CD4-positive, alpha-beta T cell (primary cell): ENCODE data around the gene FAM131A. TPM values are rescaled to one million over a fixed set of nuclear protein-coding genes. Genes with fewer than 3 reads are reported as not detected.

Experiments
- ATAC-seq: fragments of 200-7000 bp; cut with Tn5 transposase; one replicate; pipeline ENCODE4 v1.10.0; 2022; ENCODE audit warnings: mild to moderate bottlenecking; ENCODE audit not compliant: poor library complexity
- CTCF ChIA-PET: fragments of 350-600 bp; sonication (Branson Sonifier 250); formaldehyde crosslinking; loops from one replicate; lab custom pipeline; 2021; ENCODE audit warnings: antibody characterized with exemption, inconsistent platforms; lab: Charles Lee
- POLR2A ChIA-PET: fragments of 350-600 bp; sonication (Branson Sonifier 250); formaldehyde crosslinking; loops from one replicate; lab custom pipeline; 2021; ENCODE audit warnings: antibody characterized with exemption, inconsistent platforms; lab: Charles Lee
- DNase-seq, 14 experiments: peaks; one replicate each; pipeline ENCODE4 v3.0.0-alpha.2; 2013 to 2020; ENCODE audit warnings: mixed read lengths in 2 of 14
- H3K27ac ChIP-seq, 2 donors: one replicate each; pipeline versions ENCODE4 v1.5.1 to v1.7.0; 2013; ENCODE audit warnings: low read length in 2 of 2, low read depth in 1 of 2, mild to moderate bottlenecking in 1 of 2
- H3K27me3 ChIP-seq, 2 experiments: 1 replicate in 1 of 2; 2 replicates in 1 of 2; pipeline versions ENCODE4 v1.6.1 to v1.7.0; 2013; ENCODE audit warnings: low read length in 2 of 2, control low read depth in 1 of 2, mild to moderate bottlenecking in 1 of 2, moderate library complexity in 1 of 2; ENCODE audit not compliant: insufficient read depth in 2 of 2, control insufficient read depth in 1 of 2
- H3K36me3 ChIP-seq: one replicate; pipeline ENCODE4 v1.6.1; 2013; ENCODE audit warnings: low read length, control low read depth; ENCODE audit not compliant: insufficient read depth
- H3K4me1 ChIP-seq: one replicate; pipeline ENCODE4 v1.6.1; 2013; ENCODE audit warnings: low read length, control low read depth; ENCODE audit not compliant: insufficient read depth
- H3K4me3 ChIP-seq: one replicate; pipeline ENCODE4 v1.5.1; 2013; ENCODE audit warnings: mild to moderate bottlenecking, low read length, moderate library complexity
- H3K9me3 ChIP-seq, 2 experiments: 1 replicate in 1 of 2; 2 replicates in 1 of 2; pipeline versions ENCODE4 v1.6.1 to v1.7.0; 2013; ENCODE audit warnings: low read length in 2 of 2, mild to moderate bottlenecking in 2 of 2, control low read depth in 1 of 2, moderate library complexity in 1 of 2; ENCODE audit not compliant: control insufficient read depth in 1 of 2, insufficient read depth in 1 of 2
- H3K27ac Mint-ChIP-seq: one replicate; pipeline ENCODE4 v1.8.0; 2020; ENCODE audit warnings: mixed read lengths
- H3K27me3 Mint-ChIP-seq: one replicate; pipeline ENCODE4 v1.8.0; 2021; ENCODE audit warnings: mixed read lengths
- H3K36me3 Mint-ChIP-seq: one replicate; pipeline ENCODE4 v1.8.0; 2021; ENCODE audit warnings: low read depth, mixed read lengths
- H3K4me1 Mint-ChIP-seq: one replicate; pipeline ENCODE4 v1.8.0; 2021; ENCODE audit warnings: low read depth, mixed read lengths
- H3K4me3 Mint-ChIP-seq: one replicate; pipeline ENCODE4 v1.8.0; 2020; ENCODE audit warnings: mild to moderate bottlenecking, mixed read lengths
- H3K9me3 Mint-ChIP-seq: one replicate; pipeline ENCODE4 v1.8.0; 2020; ENCODE audit warnings: mixed read lengths
- intact Hi-C, 2 experiments: fragments of 100-400 bp; cut with DNase I in 1 of 2; cut with micrococcal nuclease in 1 of 2; formaldehyde crosslinking; loops; one replicate each; pipeline versions ENCODE4 v1.15.1 to v1.9.0; 2023 to 2025; cut with DNase I, micrococcal nuclease
- total RNA-seq, 174 experiments: library from RNA in 2 of 174; stranded (reverse) in 2 of 174; gene quantifications; one replicate each; pipeline ENCODE4 v1.2.3 and lab custom pipeline; 2021 to 2026
- TF ChIP-seq, protein P1 (sequence below): fragments of 200-600 bp; IDR thresholded peaks from one replicate; pipeline ENCODE4 v1.8.0; 2022; ENCODE audit warnings: antibody characterized with exemption, mild to moderate bottlenecking

FAM131A gene
- total RNA-seq, 2 experiments from 2014 or later: 10.4 to 11.0 TPM

DNA sequence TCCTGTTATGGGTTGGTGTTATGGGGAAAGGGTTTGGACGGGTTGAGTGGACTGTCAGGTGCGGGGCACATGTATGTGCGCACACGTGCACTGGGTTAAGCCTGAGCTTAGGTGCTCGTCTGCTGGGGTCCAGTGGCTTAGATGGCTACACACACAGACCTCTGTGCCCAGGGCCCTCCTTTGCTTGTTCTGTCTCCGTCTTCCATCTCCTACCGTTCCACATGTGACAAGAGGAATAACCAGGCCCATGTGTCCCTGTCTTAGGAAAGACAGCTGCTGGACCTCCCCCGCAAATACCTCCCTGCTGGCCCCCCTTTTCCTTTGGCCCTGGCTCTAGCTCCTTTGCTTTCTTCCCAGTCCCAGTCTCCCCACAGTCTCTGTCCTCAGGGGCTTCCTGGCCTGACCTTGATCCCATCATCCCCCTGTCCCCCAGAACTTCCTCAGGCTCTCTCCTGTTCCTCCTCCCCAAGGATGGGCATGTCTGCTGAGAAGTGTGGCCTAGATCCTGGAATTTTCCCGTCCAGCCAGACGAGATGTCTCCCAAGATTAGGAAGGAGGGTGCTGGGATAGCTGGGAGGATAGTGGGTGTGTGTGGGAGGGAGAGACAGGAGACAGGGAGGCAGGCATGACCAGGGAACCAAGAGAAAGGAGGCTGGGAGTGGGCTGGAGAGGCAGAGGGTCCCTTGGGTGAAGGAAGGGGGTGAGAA lies 41.4 kb downstream of the FAM131A start:
- DNase-seq (no peak), ATAC-seq (no peak)
- Mint-ChIP-seq H3K4me1 (peaks cover 5% of the 10 kb centered on the region), H3K36me3 (no peaks in the 10 kb centered on the region), H3K4me3 (peak overlapping the region; percentile 87), H3K27me3 (peaks cover 64% of the 10 kb centered on the region), H3K27ac (no peak overlapping the region), H3K9me3 (no peaks in the 10 kb centered on the region)
- no peak overlapping the region for H3K4me3 ChIP-seq
- TF ChIP-seq, protein P1, sequence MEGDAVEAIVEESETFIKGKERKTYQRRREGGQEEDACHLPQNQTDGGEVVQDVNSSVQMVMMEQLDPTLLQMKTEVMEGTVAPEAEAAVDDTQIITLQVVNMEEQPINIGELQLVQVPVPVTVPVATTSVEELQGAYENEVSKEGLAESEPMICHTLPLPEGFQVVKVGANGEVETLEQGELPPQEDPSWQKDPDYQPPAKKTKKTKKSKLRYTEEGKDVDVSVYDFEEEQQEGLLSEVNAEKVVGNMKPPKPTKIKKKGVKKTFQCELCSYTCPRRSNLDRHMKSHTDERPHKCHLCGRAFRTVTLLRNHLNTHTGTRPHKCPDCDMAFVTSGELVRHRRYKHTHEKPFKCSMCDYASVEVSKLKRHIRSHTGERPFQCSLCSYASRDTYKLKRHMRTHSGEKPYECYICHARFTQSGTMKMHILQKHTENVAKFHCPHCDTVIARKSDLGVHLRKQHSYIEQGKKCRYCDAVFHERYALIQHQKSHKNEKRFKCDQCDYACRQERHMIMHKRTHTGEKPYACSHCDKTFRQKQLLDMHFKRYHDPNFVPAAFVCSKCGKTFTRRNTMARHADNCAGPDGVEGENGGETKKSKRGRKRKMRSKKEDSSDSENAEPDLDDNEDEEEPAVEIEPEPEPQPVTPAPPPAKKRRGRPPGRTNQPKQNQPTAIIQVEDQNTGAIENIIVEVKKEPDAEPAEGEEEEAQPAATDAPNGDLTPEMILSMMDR: no peak
- H3K36me3 ChIP-seq: no peaks in the 10 kb centered on the region
- ChIA-PET POLR2A (no interaction called here), CTCF (no interaction called here)
- H3K4me1 ChIP-seq: peaks cover 14% of the 10 kb centered on the region
- intact Hi-C loops: no loop called here
- H3K27me3 ChIP-seq: peaks cover 40 to 67% of the 10 kb centered on the region in 2 experiments
- peaks cover 0 to 8% of the 10 kb centered on the region in 2 experiments for H3K9me3 ChIP-seq
- no peak overlapping the region for H3K27ac ChIP-seq

DNA sequence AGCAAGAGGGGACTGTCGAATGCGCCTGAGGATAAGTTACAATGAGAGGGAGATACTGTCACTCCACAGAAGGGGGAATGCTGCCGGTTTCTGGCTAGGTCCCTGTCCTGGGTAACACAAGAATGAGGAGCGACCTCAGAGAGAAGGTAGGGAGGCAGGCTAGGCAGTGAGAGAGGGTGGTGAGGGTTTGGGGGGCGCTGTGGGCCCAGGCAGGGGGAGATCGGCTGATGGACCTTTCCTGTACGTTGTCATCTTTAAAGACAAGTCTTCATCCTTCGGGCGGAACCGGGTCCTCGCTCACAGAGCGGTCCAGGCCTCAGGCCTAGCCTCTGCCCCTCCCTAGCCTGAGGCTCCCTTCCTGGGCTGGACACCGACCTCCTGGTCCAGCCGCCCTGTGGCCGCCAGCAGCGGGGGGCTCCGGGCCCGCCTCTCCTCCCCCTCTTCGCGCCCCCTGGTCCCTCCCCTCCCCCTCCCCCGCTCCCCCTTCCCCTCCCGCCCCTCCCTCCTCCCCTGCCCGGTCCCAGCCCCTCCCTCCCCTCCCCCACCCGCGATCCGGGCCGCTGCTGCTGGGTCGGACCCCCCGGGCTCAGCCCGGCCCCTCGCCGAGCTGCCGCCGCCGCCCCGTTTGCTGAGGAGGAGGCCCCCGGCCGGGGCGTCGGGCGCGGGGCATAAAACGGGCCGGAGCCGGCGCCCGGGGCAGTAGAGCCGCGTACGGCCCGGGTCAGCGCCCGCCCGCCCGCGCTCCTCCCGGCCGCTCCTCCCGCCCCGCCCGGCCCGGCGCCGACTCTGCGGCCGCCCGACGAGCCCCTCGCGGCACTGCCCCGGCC lies 42.2 kb downstream of the FAM131A start, which contains the start of gene CHRD:
Gene CHRD (plus strand): TSS at position 697 of the 827 bp plus-strand sequence. CDS start 265 bp downstream, outside the sequence.
- Histone ChIP-seq H3K27me3 (peaks cover 45 to 67% of the 10 kb centered on the region in 2 experiments), H3K4me1 (peaks cover 14% of the 10 kb centered on the region), H3K9me3 (peaks cover 0 to 8% of the 10 kb centered on the region in 2 experiments), H3K27ac (no peak within 1 kb of the TSS), H3K36me3 (no peaks in the 10 kb centered on the region), H3K4me3 (peak within 1 kb of the TSS; percentile 22)
- ChIA-PET CTCF (no interaction called here), POLR2A (interaction anchor here (1.1 kb wide), 1 partner anchor 331 kb away, joined by 3 read pairs; no protein-coding TSS in a partner anchor)
- Mint-ChIP-seq H3K36me3 (no peaks in the 10 kb centered on the region), H3K27me3 (peaks cover 72% of the 10 kb centered on the region), H3K27ac (no peak within 1 kb of the TSS), H3K4me3 (peak within 1 kb of the TSS; percentile 87), H3K4me1 (peaks cover 5% of the 10 kb centered on the region), H3K9me3 (no peaks in the 10 kb centered on the region)
- intact Hi-C loops: no loop called here
- DNase-seq (no peak), ATAC-seq (no peak)
- TF ChIP-seq, protein P1: no peak

DNA sequence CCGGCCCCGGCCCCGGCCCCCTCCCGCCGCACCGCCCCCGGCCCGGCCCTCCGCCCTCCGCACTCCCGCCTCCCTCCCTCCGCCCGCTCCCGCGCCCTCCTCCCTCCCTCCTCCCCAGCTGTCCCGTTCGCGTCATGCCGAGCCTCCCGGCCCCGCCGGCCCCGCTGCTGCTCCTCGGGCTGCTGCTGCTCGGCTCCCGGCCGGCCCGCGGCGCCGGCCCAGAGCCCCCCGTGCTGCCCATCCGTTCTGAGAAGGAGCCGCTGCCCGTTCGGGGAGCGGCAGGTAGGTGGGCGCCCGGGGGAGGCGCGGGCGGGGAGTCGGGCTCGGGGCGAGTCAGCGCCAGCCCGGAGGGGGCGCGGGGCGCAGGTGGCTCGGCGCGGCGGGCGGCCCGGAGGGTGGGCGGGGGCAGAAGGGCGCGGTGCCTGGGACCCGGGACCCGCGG lies 42.8 kb downstream of the FAM131A start:
- no peaks in the 10 kb centered on the region for H3K9me3 Mint-ChIP-seq
- H3K27ac Mint-ChIP-seq: no peak overlapping the region
- peaks cover 45 to 67% of the 10 kb centered on the region in 2 experiments for H3K27me3 ChIP-seq
- H3K36me3 Mint-ChIP-seq: no peaks in the 10 kb centered on the region
- H3K27me3 Mint-ChIP-seq: peaks cover 77% of the 10 kb centered on the region
- H3K36me3 ChIP-seq: no peaks in the 10 kb centered on the region
- intact Hi-C loops: no loop called here
- H3K4me3 Mint-ChIP-seq: no peak overlapping the region
- ATAC-seq: peak; percentile 56
- CTCF ChIA-PET: no interaction called here
- H3K4me1 ChIP-seq: peaks cover 14% of the 10 kb centered on the region
- H3K9me3 ChIP-seq: peaks cover 0 to 8% of the 10 kb centered on the region in 2 experiments
- TF ChIP-seq, protein P1: no peak
- H3K4me3 ChIP-seq: no peak overlapping the region
- DNase-seq: peak in 6 of 14 experiments; percentile 19 to 54 (median 30)
- POLR2A ChIA-PET: interaction anchor here (1.1 kb wide), 1 partner anchor 330 kb away, joined by 3 read pairs; no protein-coding TSS in a partner anchor
- peaks cover 5% of the 10 kb centered on the region for H3K4me1 Mint-ChIP-seq
- no peak overlapping the region for H3K27ac ChIP-seq
